Stimulated activated CD4-positive, alpha-beta T cell treated with anti-CD3 and anti-CD28 coated beads, Interleukin-1b, Interleukin-23, amount 100 ng/mL, for 1 hour (primary cell): ENCODE measurements around the gene LIMCH1.
"Not testable (repeated sequence)": the region's sequence is repeated elsewhere in the genome, so short reads cannot be mapped to it uniquely, and the experiment has no call there.

ENCODE experiments used
- DNase-seq, 2 donors: peaks; one replicate each; pipeline ENCODE4 v3.0.0-alpha.2; 2020; ENCODE audit warnings: low read depth in 2 of 2

LIMCH1 gene

DNA sequence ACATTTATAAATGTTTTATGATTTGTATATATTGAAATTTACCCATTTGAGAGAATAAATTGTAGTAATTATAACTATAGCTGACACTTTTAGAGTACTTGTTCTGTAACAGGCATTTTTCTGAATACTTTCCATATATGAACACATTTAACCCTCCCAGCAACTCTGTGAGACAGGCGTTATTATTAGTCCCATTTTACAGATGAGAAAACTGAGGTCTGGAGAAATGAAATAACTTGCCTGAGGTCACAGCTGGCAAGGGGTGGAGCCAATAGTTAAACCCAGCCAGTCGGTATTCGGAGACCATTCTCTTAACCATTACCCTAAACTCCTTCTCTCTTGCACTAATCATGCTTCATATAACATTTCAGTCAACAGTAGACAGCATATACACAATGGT, 72.5 kb downstream of the LIMCH1 start:
- no peak for DNase-seq

DNA sequence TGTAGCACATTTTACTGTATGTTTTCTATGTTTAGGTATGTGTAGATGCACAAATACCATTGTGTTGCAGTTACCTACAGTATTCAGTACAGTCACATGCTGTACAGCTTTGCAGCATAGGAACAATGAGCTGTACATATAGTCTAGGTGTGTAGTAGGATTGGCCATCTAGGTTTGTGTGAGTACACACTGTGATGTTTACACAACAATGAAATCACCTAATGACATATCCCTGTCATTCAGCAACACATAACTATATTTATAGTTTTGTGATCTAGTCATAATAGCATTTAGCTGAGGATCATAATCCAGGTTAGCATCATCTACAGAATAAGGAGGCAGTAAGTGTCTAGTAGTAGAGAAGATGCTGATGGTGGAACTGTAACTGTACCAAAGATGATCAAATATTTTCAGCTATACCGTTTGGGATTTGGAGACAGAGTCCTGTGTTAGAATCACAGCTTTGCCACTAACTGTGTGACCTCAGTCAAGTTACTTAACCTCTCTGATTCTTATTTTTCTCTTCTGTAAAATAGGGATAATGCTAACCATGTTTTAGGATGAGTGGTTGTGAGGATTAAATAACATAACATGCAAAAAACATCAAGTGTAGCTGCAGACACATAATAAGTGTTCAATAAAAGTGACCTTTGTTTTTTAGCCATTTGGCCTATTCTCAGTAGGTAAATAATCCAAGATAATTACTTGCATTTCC, 73.3 kb downstream of the LIMCH1 start:
- DNase-seq, result no peak

- no peak for DNase-seq
Measured at GRCh38 chr4:41611881-41612871, 74.2 kb downstream of the LIMCH1 start.

DNA sequence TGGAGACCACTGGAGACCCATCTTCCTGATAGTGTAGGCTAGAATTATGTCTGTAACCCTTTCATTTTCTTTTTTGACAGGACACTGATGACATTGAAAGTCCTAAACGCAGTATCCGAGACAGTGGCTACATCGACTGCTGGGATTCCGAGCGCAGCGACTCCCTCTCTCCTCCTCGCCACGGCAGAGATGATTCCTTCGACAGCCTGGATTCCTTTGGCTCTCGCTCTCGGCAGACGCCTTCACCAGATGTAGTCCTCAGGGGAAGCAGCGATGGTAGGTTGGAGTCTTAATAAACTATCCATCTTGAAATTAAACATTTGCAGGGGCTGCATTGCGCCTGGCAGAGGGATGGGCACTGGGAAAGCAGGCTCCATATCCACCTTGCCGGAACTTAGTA, 75.4 kb downstream of the LIMCH1 start:
- no peak for DNase-seq

DNA sequence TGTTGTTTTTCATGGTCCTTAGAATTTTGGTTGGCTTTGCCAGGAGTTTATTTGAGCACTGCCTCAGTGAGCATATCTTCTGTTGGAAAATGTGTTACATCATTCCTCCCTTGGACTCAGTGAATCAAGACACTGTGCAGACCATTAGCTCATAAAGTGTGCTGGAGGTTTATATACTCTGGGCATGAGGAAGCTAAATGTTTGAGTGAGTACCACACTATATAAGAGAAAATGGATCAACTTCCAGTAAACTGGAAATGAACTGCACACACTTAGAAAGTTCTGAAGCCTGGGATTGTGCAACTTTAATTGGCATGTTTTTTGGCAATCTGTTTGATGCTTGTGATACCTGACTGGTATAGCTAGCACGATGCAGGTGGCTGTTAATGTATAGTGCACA, 75.9 kb downstream of the LIMCH1 start:
- DNase-seq, result no peak

DNA sequence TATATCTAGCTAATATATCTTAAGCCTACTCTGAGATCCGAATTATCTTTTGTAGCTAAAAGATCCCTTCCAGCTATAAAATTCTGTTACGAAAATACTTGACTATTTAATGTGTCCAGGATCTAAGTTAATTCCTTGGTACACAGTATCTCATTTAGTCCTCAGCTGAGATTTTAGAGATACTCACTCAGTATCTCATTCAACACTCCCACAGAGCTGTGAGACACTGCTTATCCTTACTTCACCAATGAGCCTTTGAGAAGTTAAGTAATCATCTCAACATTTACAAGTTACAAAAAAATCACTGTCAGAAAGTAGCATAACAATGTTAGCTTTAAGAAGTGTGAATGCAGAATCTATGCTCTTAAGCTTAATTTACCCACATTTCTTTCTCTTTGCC, 76.6 kb downstream of the LIMCH1 start:
- DNase-seq, result no peak

DNA sequence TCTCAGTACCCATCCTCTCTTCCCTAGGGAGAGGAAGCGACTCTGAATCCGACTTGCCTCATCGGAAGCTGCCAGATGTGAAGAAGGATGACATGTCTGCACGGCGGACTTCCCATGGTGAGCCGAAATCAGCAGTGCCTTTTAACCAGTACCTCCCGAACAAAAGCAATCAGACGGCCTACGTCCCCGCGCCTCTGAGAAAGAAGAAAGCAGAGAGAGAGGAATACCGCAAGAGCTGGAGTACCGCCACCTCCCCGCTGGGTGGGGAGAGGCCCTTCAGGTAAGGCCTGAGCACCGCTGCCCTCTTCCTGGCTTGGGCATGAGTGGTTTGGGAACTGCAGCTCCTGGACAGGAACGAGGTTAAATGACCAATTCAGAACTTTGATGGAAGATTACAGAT, 81.2 kb downstream of the LIMCH1 start:
- DNase-seq, result no peak

GRCh38 chr4:41620594-41621256, 82.8 kb downstream of the LIMCH1 start:
- DNase-seq, result no peak

GRCh38 chr4:41622787-41623186, 84.8 kb downstream of the LIMCH1 start:
- no peak for DNase-seq

DNA sequence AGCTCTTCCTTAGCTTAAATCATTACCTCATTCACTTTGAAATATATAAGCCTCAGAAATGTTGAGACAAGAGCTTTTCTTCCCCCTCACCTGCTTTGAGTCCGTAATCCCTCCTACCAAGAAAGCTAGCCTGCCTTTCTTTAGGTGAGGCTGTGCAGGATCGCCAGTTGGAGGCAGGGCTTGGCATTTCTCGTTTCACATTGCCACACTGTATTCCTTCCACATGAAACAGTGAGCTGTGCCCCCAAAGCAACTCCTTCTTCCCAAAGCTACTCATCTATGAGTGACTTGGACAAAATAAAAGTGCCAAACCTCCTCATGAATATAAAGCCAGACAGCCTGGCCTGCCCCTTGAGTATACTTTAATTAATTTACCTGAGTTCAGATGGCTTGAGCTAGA, 86.8 kb downstream of the LIMCH1 start:
- DNase-seq, result no peak

DNA sequence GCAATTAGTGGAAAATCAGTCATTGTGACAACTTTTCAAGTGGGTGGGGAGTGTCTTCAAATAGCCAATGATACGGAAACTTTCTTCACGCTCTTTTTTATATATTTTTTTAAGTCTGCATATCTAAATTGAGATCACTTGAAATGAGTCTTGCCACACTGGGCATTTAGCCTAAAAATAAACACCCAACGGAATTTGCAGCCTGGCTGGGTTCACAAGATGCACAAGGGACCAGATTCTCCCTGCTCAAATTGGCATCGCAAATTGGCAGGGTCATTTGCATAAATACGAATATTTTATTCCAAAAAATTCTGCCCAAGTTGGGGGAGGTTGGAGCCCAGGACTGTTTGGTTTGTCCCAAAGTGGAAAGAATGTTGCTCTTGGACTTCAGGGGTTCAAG, 87.6 kb downstream of the LIMCH1 start:
- no peak for DNase-seq

GRCh38 chr4:41628936-41629335, 91.0 kb downstream of the LIMCH1 start:
- DNase-seq, result no peak

GRCh38 chr4:41631523-41631922, 93.6 kb downstream of the LIMCH1 start:
- no peak for DNase-seq

DNA sequence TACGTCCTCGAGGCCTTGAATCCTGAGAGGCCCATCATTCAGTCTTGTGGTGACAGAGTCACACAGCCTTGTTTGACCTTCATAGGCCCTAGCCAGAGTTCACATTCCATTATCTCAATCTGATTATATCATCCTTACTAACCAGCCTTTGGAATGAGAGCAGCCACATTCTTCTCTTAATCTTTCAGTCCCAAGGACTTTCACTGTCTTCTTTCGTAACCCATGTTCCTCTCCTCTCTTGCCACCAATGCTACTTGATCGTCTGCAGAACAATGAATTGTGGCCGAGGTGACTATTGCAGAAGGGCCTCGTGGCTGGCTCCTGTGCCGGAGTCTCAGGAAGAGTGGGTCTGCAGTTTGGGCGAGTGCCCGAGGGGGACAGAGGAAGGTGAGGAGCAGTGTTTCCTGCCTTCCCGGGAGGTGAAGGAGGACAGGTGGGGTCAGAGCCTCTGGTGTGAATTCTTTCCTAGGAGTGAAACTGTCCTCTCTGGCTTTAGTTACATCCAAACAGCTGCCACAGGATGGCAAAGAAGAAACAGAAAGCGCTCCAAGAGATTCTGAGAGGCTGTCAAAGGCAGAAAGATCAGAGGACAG, 94.6 kb downstream of the LIMCH1 start:
- no peak for DNase-seq

- no peak for DNase-seq
Measured at GRCh38 chr4:41633321-41633720, 95.4 kb downstream of the LIMCH1 start.

DNA sequence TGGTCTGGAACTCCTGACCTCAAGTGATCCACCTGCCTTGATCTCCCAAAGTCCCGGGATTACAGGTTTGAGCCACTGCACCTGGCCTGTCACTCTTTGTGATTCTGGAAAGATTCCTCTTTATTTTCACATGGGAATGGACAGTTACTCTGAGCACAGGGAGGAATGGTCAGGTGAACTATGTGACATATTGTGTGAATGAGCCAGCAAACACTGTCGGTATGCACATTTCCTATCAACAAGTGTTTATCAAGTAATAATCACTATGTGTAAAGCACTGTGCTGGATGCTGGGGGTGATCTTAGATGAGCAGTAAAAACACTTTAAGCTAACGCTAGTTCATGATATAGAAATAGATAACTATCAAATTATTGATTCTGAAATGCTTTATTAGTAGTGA, 97.5 kb downstream of the LIMCH1 start:
- DNase-seq, result no peak

DNA sequence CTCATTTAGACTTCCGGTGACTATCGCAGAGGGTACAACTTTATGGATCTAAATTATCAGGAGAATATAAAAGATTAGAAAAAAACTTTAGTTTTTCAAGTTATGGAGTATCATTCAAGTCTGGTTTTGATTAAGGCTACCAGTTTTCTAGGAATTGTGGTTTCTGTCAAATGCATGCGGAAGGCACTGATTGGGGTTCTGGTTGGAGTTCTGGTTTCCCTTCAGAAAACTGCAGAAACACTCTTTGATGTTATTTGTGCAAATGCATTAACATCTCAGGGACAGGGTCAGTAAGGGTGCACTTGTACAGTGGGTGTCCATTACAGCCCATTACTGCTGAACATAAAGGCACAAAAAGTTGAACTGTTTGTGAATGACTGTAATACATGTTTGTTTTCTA, 100.2 kb downstream of the LIMCH1 start:
- no peak for DNase-seq

- no peak for DNase-seq
Measured at GRCh38 chr4:41638866-41639265, 100.9 kb downstream of the LIMCH1 start.

DNA sequence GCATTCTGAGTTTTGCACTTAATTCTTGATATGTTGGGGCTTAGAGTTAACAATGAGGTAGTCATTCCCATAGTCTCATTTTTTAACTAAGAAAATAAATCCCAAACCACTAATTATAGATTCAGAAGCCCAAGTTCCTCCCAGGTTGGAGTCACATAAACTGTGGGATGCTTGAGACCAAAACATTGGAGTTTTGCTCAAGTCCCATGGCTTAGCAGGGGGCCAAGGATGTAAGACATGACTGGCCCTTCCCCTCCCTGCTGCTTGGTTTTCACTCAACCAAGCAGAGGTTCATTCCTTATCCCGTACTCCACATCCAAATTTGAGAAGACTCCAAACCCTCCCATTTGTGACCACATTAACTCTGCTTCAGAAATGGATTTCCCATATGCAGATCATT, 101.3 kb downstream of the LIMCH1 start:
- no peak for DNase-seq

GRCh38 chr4:41640906-41641305, 102.9 kb downstream of the LIMCH1 start:
- DNase-seq, result no peak

- DNase-seq, result not testable (repeated sequence)
Measured at GRCh38 chr4:41642746-41643145, 104.8 kb downstream of the LIMCH1 start.

GRCh38 chr4:41643331-41643730, 105.4 kb downstream of the LIMCH1 start:
- DNase-seq, result no peak
